ENCODE data around the gene FBLN2. TPM values are rescaled to one million over a fixed set of nuclear protein-coding genes. Genes with fewer than 3 reads are reported as not detected.

The FBLN2 gene
- total RNA-seq, 2 donors from 2014 or later = 10.5 to 24.1 TPM

DNA sequence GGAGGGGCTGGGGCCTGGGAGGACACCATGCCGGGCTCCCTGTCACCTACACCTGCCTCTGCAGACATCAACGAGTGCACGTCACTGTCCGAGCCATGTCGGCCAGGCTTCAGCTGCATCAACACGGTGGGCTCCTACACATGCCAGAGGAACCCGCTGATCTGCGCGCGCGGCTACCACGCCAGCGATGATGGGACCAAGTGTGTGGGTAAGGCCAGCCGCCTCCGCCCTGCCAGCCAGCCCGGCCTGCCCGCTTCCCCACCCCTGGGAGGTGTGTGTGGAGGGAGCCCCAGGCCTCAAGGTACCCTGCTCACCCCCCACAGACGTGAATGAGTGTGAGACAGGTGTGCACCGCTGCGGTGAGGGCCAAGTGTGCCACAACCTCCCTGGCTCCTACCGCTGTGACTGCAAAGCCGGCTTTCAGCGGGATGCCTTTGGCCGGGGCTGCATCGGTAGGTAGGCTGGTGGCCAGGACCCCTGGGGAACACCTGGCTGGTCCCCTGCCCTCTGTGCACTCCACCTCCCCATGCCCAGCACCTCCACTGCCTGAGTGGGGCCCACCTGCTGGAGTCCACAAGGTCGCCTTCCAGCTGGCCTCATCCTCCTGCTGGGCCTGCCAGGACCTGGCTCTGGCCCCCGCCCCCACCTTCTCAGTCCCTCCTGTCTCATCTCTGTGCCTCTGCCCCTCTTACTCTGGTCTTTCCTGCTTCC, 80.1 kb downstream of the FBLN2 start:
- H3K4me3 ChIP-seq = no peak overlapping the region
- no peaks in the 10 kb centered on the region for H3K9me3 ChIP-seq
- no peak overlapping the region for H3K27ac ChIP-seq
- intact Hi-C loops (cut with DNase I) = no loop called here
- no peak for DNase-seq
- H3K4me1 ChIP-seq = no peaks in the 10 kb centered on the region
- no peak overlapping the region for H3K9ac ChIP-seq (ENCODE audit: low read depth in 2 of 2, low read length in 2 of 2)
- TF ChIP-seq, protein P1, sequence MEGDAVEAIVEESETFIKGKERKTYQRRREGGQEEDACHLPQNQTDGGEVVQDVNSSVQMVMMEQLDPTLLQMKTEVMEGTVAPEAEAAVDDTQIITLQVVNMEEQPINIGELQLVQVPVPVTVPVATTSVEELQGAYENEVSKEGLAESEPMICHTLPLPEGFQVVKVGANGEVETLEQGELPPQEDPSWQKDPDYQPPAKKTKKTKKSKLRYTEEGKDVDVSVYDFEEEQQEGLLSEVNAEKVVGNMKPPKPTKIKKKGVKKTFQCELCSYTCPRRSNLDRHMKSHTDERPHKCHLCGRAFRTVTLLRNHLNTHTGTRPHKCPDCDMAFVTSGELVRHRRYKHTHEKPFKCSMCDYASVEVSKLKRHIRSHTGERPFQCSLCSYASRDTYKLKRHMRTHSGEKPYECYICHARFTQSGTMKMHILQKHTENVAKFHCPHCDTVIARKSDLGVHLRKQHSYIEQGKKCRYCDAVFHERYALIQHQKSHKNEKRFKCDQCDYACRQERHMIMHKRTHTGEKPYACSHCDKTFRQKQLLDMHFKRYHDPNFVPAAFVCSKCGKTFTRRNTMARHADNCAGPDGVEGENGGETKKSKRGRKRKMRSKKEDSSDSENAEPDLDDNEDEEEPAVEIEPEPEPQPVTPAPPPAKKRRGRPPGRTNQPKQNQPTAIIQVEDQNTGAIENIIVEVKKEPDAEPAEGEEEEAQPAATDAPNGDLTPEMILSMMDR (IDR thresholded peaks at IDR 0.05) = no peak
- H3K36me3 ChIP-seq = no peaks in the 10 kb centered on the region
- H3K27me3 ChIP-seq = no peaks in the 10 kb centered on the region

DNA sequence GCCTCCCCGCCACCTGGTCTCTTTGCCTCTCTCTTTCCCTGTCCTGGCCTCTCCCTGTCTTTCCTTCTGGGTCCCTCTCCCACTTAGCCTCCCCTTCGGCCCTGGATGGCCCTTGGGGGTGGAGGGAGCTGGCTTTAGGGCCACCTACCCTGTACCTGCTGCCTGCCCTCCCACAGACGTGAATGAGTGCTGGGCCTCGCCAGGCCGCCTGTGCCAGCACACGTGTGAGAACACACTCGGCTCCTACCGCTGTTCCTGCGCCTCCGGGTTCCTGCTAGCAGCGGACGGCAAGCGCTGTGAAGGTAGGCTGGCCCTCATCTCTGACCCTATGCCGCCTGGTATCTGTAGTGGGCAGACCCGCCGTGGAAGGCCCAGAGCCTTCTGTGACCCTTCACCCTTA, 80.7 kb downstream of the FBLN2 start:
- Histone ChIP-seq H3K27ac (no peak overlapping the region), H3K36me3 (no peaks in the 10 kb centered on the region), H3K4me3 (no peak overlapping the region), H3K27me3 (no peaks in the 10 kb centered on the region), H3K9me3 (no peaks in the 10 kb centered on the region), H3K4me1 (no peaks in the 10 kb centered on the region), H3K9ac (ENCODE audit: low read depth in 2 of 2, low read length in 2 of 2) (no peak overlapping the region)
- intact Hi-C loops (cut with DNase I) = no loop called here
- TF ChIP-seq, protein P1 (IDR thresholded peaks at IDR 0.05) = no peak
- no peak for DNase-seq

GRCh38 chr3:13631256-13631655, 82.3 kb downstream of the FBLN2 start:
- Histone ChIP-seq H3K36me3 (no peaks in the 10 kb centered on the region), H3K27ac (no peak overlapping the region), H3K27me3 (no peaks in the 10 kb centered on the region), H3K4me1 (no peaks in the 10 kb centered on the region), H3K9ac (ENCODE audit: low read depth in 2 of 2, low read length in 2 of 2) (no peak overlapping the region), H3K4me3 (no peak overlapping the region), H3K9me3 (no peaks in the 10 kb centered on the region)
- DNase-seq = no peak
- intact Hi-C loops (cut with DNase I) = no loop called here
- TF ChIP-seq, protein P1 (IDR thresholded peaks at IDR 0.05) = no peak

- intact Hi-C loops (cut with DNase I) = no loop called here
- Histone ChIP-seq H3K27ac (no peak overlapping the region), H3K9ac (ENCODE audit: low read depth in 2 of 2, low read length in 2 of 2) (no peak overlapping the region), H3K36me3 (no peaks in the 10 kb centered on the region), H3K4me3 (no peak overlapping the region), H3K27me3 (no peaks in the 10 kb centered on the region), H3K4me1 (no peaks in the 10 kb centered on the region), H3K9me3 (no peaks in the 10 kb centered on the region)
- TF ChIP-seq, protein P1 (IDR thresholded peaks at IDR 0.05) = no peak
- DNase-seq = no peak
Measured at GRCh38 chr3:13633176-13633575, 84.3 kb downstream of the FBLN2 start.

DNA sequence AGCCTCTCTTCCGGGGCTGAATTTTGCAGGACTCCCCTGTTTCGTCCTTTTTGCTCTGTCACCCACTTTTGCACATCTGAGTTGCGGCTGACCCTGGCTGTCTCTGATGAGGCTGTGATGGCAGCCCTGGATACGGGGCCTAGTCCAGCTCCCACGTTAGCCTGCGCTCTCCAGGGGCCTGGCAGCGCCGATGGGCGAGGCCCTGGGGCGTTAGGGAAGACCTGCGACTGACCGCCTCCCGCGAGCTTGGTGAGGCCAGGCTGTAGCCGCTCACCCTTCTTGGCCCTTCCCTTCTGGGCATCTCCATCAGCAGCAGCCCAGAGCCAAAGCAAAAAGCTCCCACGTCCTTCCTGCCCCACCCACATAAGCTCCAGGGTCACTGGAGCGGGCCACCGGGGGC, 85.2 kb downstream of the FBLN2 start:
- TF ChIP-seq, protein P1 (IDR thresholded peaks at IDR 0.05) = no peak
- H3K27ac ChIP-seq = no peak overlapping the region
- intact Hi-C loops (cut with DNase I) = no loop called here
- no peak for DNase-seq
- no peaks in the 10 kb centered on the region for H3K27me3 ChIP-seq
- no peaks in the 10 kb centered on the region for H3K36me3 ChIP-seq
- H3K9me3 ChIP-seq = no peaks in the 10 kb centered on the region
- H3K4me1 ChIP-seq = no peaks in the 10 kb centered on the region
- H3K9ac ChIP-seq (ENCODE audit: low read depth in 2 of 2, low read length in 2 of 2) = no peak overlapping the region
- H3K4me3 ChIP-seq = no peak overlapping the region
